Esophagus muscularis mucosa (tissue), 4 donors: Measurements from ENCODE around the gene CYTL1. TPM values are rescaled to one million over a fixed set of nuclear protein-coding genes. Genes with fewer than 3 reads are reported as not detected.
A peak's percentile ranks its signal among the peaks of the same experiment; 100 is the strongest.

ENCODE experiments used
- DNase-seq: peaks from one replicate; pipeline ENCODE4 v3.0.0-alpha.2; 2017; ENCODE audit errors: extremely low spot score
- H3K27ac ChIP-seq, 4 donors: fragments of 200-600 bp; sonication (generic); replicated peaks in 1 of 4; 1 replicate in 3 of 4; 2 replicates in 1 of 4; pipeline ENCODE4 v1.5.1; 2016 to 2019; ENCODE audit warnings: mild to moderate bottlenecking in 1 of 4
- H3K27me3 ChIP-seq, 4 donors: fragments of 200-600 bp; sonication (generic); one replicate each; pipeline versions ENCODE4 v1.5.1 to v1.6.0; 2016 to 2019
- H3K36me3 ChIP-seq, 4 donors: fragments of 200-600 bp; sonication (generic); one replicate each; pipeline ENCODE4 v1.5.1; 2016 to 2019
- H3K4me1 ChIP-seq, 4 donors: fragments of 200-600 bp; sonication (generic); one replicate each; pipeline ENCODE4 v1.5.1; 2016 to 2019
- H3K4me3 ChIP-seq, 4 donors: fragments of 200-600 bp; sonication (generic); 1 replicate in 2 of 4; 2 replicates in 2 of 4; pipeline ENCODE4 v1.5.1; 2016 to 2019; ENCODE audit warnings: mild to moderate bottlenecking in 4 of 4, moderate library complexity in 1 of 4
- H3K9me3 ChIP-seq, 4 donors: fragments of 200-600 bp; sonication (generic); 1 replicate in 3 of 4; 2 replicates in 1 of 4; pipeline ENCODE4 v1.5.1; 2016 to 2019
- CTCF ChIP-seq, 3 experiments: fragments of 200-600 bp in 2 of 3; fragments of 450-650 bp in 1 of 3; sonication (generic) in 2 of 3; IDR thresholded peaks; one replicate each; pipeline ENCODE4 v1.5.1; 2017 to 2019; ENCODE audit warnings: antibody characterized with exemption in 3 of 3, mild to moderate bottlenecking in 2 of 3, moderate library complexity in 1 of 3
- EP300 ChIP-seq: sonication (generic); formaldehyde crosslinking; IDR thresholded peaks from one replicate; pipeline ENCODE4 v1.6.1; 2017; ENCODE audit warnings: antibody characterized with exemption
- POLR2A ChIP-seq: fragments of 450-650 bp; IDR thresholded peaks from one replicate; pipeline ENCODE4 v1.6.1; 2017; ENCODE audit warnings: antibody characterized with exemption, moderate library complexity, mild to moderate bottlenecking, low read depth
- POLR2AphosphoS5 ChIP-seq, 2 donors: sonication (generic); formaldehyde crosslinking; IDR thresholded peaks; one replicate each; pipeline ENCODE4 v1.6.1; 2017; ENCODE audit warnings: antibody characterized with exemption in 2 of 2
- WGBS: methylation state at CpG from one replicate; pipeline ENCODE4 v1.1.5; 2018; 5-methylcytosine and 5-hydroxymethylcytosine counted together
- intact Hi-C: fragments of 100-400 bp; cut with DNase I; formaldehyde crosslinking; loops from one replicate; pipeline ENCODE4 v1.15.1; 2023
- total RNA-seq, 4 donors: library from RNA; depleted of rRNA; stranded (reverse); fragments of >200 nt; gene quantifications; one replicate each; pipeline versions ENCODE4 v1.1.0 to v1.2.1, GENCODE V29; 2016

The CYTL1 gene
- total RNA-seq, 4 donors from 2014 or later, result 1.2 to 2.3 (median 2.0) TPM

GRCh38 chr4:5050520-5051277 is 31.4 kb upstream of the CYTL1 start:
- H3K9me3 ChIP-seq, result peaks cover 0 to 3% (median 0%) of the 10 kb centered on the region in 4 donors
- WGBS, result 0% methylated on average over 15 of the region's 36 CpGs
- H3K4me1 ChIP-seq, result peaks cover 14 to 26% (median 20%) of the 10 kb centered on the region in 4 donors
- DNase-seq, result peak; percentile 93
- TF ChIP-seq POLR2AphosphoS5 (IDR thresholded peaks at IDR 0.05) (peak in 1 of 2 donors; percentile 24), POLR2A (no peak), CTCF (IDR thresholded peaks at IDR 0.05) (peak; percentile 63 to 79 (median 69)), EP300 (no peak)
- no peaks in the 10 kb centered on the region for H3K36me3 ChIP-seq
- peaks cover 0 to 5% (median 0%) of the 10 kb centered on the region in 4 donors for H3K27me3 ChIP-seq
- peak overlapping the region; percentile 14 to 56 (median 38) for H3K27ac ChIP-seq
- intact Hi-C loops, result loop anchor here (5.0 to 10.0 kb wide), 2 partner anchors 92 to 404 kb away; no protein-coding TSS in a partner anchor
- H3K4me3 ChIP-seq, result peak overlapping the region; percentile 62 to 67 (median 65)

- no peak for DNase-seq
- H3K27me3 ChIP-seq, result peaks cover 0 to 5% (median 0%) of the 10 kb centered on the region in 4 donors
- H3K4me1 ChIP-seq, result peaks cover 14 to 26% (median 20%) of the 10 kb centered on the region in 4 donors
- H3K4me3 ChIP-seq, result no peak overlapping the region
- intact Hi-C loops, result loop anchor here (10.0 kb wide), 1 partner anchor 766 kb away; no protein-coding TSS in a partner anchor
- no peak for TF ChIP-seq CTCF (IDR thresholded peaks at IDR 0.05)
- TF ChIP-seq POLR2A, result no peak
- TF ChIP-seq EP300, result no peak
- no peak for TF ChIP-seq POLR2AphosphoS5 (IDR thresholded peaks at IDR 0.05)
- no peak overlapping the region for H3K27ac ChIP-seq
- WGBS, result 83% methylated on average over 4 of the region's 4 CpGs
- H3K9me3 ChIP-seq, result peaks cover 0 to 3% (median 0%) of the 10 kb centered on the region in 4 donors
- no peaks in the 10 kb centered on the region for H3K36me3 ChIP-seq
These were observed 29.5 kb upstream of the CYTL1 start for GRCh38 chr4:5048721-5049120.

DNA sequence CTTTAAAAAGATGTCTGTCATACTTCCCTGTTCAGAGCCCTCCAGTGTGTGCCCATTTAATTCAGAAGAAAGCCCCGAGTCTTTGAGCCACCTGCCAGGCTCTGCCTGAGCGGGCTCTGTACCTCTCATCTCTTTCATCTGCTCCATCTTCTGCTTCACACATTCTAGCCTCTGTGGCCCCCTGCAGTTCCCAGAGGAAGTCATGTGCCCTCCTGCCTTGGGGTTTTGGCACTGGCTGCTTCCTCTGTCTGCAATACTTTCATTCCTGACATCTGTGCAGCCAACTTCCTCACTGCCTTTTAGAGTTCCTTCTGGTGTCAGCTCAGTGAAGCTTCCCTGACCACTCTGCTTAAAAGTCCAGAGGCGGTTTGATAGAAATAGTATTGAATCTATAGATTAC is 25.8 kb upstream of the CYTL1 start:
- no peak overlapping the region for H3K27ac ChIP-seq
- peaks cover 0 to 3% (median 0%) of the 10 kb centered on the region in 4 donors for H3K9me3 ChIP-seq
- H3K27me3 ChIP-seq, result peaks cover 0 to 4% (median 0%) of the 10 kb centered on the region in 4 donors
- TF ChIP-seq POLR2AphosphoS5 (IDR thresholded peaks at IDR 0.05), result no peak
- TF ChIP-seq CTCF (IDR thresholded peaks at IDR 0.05), result no peak
- no peak for TF ChIP-seq POLR2A
- no peak for TF ChIP-seq EP300
- no peaks in the 10 kb centered on the region for H3K36me3 ChIP-seq
- H3K4me3 ChIP-seq, result no peak overlapping the region
- H3K4me1 ChIP-seq, result peaks cover 0 to 1% (median under 1%) of the 10 kb centered on the region in 4 donors
- DNase-seq, result no peak
- intact Hi-C loops, result loop anchor here (10.0 kb wide), 1 partner anchor 770 kb away; no protein-coding TSS in a partner anchor
- 71% methylated on average over 3 of the region's 3 CpGs for whole genome bisulfite sequencing

- H3K27ac ChIP-seq, result no peak overlapping the region
- H3K4me3 ChIP-seq, result no peak overlapping the region
- TF ChIP-seq CTCF (IDR thresholded peaks at IDR 0.05) (no peak), POLR2A (no peak), EP300 (no peak), POLR2AphosphoS5 (IDR thresholded peaks at IDR 0.05) (no peak)
- H3K9me3 ChIP-seq, result peaks cover 0 to 3% (median 0%) of the 10 kb centered on the region in 4 donors
- DNase-seq, result no peak
- no peaks in the 10 kb centered on the region for H3K36me3 ChIP-seq
- intact Hi-C loops, result loop anchor here (10.0 kb wide), 1 partner anchor 770 kb away; no protein-coding TSS in a partner anchor
- H3K4me1 ChIP-seq, result no peaks in the 10 kb centered on the region
- H3K27me3 ChIP-seq, result peaks cover 0 to 4% (median 0%) of the 10 kb centered on the region in 4 donors
- 64% methylated on average over 3 of the region's 3 CpGs for WGBS
These were observed 25.1 kb upstream of the CYTL1 start for GRCh38 chr4:5044341-5044740.
